HepG2 (cell line): ENCODE measurements around the gene KATNB1. TPM values are rescaled to one million over a fixed set of nuclear protein-coding genes. Genes with fewer than 3 reads are reported as not detected.

Source experiments
- ATAC-seq: fragments of 200-7000 bp; cut with Tn5 transposase; 3 replicates; pipeline ENCODE4 v1.9.1; 2020; ENCODE audit warnings: mild to moderate bottlenecking, moderate library complexity
- BruUV-seq: library from RNA; stranded (reverse); fragments of 400-500 nt; replicated peaks from 2 replicates; lab custom pipeline; 2021; lab: Mats Ljungman, UMichigan
- CTCF ChIA-PET: fragments of 300-600 bp; formaldehyde crosslinking; extraction: SDS; loops from one replicate; lab custom pipeline; 2021; ENCODE audit warnings: low total read pairs, inconsistent platforms, low intra/inter-chr PET ratio; lab: Yijun Ruan, JAX
- POLR2A ChIA-PET: fragments of 350-600 bp; sonication (Branson Sonifier 250); formaldehyde crosslinking; loops from one replicate; lab custom pipeline; 2020; ENCODE audit warnings: antibody characterized with exemption, inconsistent platforms; lab: Yijun Ruan, JAX
- DNase-seq: peaks from one replicate; pipeline ENCODE4 v3.0.0-alpha.2; 2015; ENCODE audit warnings: low spot score
- FAIRE-seq: peaks from 3 replicates; lab custom pipeline; 2011; peaks lifted over from hg19 to GRCh38; lab: Jason Lieb, UNC
- H2AFZ ChIP-seq: one replicate; pipeline ENCODE4 v1.6.1; 2011; ENCODE audit warnings: low read length, inconsistent platforms
- H3K27ac ChIP-seq: fragments of 300-600 bp; 3 replicates; pipeline ENCODE4 v1.8.0; 2011; ENCODE audit warnings: mixed run types, mild to moderate bottlenecking, mixed read lengths, low read length, inconsistent platforms; ENCODE audit not compliant: insufficient read depth; ENCODE audit errors: extremely low read length
- H3K27me3 ChIP-seq, 2 experiments: fragments of 200-600 bp in 1 of 2; 2 replicates in 1 of 2; 3 replicates in 1 of 2; pipeline versions ENCODE4 v1.6.0 to v1.8.0; 2011; ENCODE audit warnings: low read length in 2 of 2, mild to moderate bottlenecking in 2 of 2, moderate library complexity in 2 of 2, inconsistent platforms in 1 of 2; ENCODE audit not compliant: insufficient read depth in 2 of 2, control insufficient read depth in 1 of 2
- H3K36me3 ChIP-seq, 2 experiments: fragments of 200-600 bp in 1 of 2; replicated peaks in 1 of 2; 2 replicates in 1 of 2; 3 replicates in 1 of 2; pipeline versions ENCODE4 v1.5.1 to v1.8.0; 2011; ENCODE audit warnings: low read length in 2 of 2, inconsistent platforms in 1 of 2; ENCODE audit not compliant: insufficient read depth in 2 of 2, control insufficient read depth in 1 of 2
- H3K4me1 ChIP-seq: 2 replicates; pipeline ENCODE4 v1.5.1; 2012; ENCODE audit warnings: low read length, inconsistent platforms; ENCODE audit not compliant: insufficient read depth
- H3K4me2 ChIP-seq: 2 replicates; pipeline ENCODE4 v1.6.0; 2011; ENCODE audit warnings: low read depth, low read length, inconsistent platforms
- H3K4me3 ChIP-seq, 3 experiments: fragments of 200-600 bp in 1 of 3; sonication (generic), shearing (Covaris generic) in 1 of 3; replicated peaks in 1 of 3; 2 replicates each; pipeline ENCODE4 v1.5.1; 2011 to 2016; ENCODE audit warnings: low read length in 3 of 3, inconsistent platforms in 2 of 3, low read depth in 2 of 3, mild to moderate bottlenecking in 2 of 3, control low read depth in 1 of 3, mixed read lengths in 1 of 3; ENCODE audit not compliant: insufficient read depth in 1 of 3
- H3K79me2 ChIP-seq: one replicate; pipeline ENCODE4 v1.6.1; 2011; ENCODE audit warnings: low read length, inconsistent platforms; ENCODE audit not compliant: insufficient read depth
- H3K9ac ChIP-seq: 2 replicates; pipeline ENCODE4 v1.6.0; 2011; ENCODE audit warnings: mild to moderate bottlenecking, low read depth, low read length, inconsistent platforms; ENCODE audit not compliant: insufficient read depth
- H3K9me3 ChIP-seq: 2 replicates; pipeline ENCODE4 v1.5.1; 2012; ENCODE audit warnings: mild to moderate bottlenecking, low read length
- H4K20me1 ChIP-seq: 2 replicates; pipeline ENCODE4 v1.6.0; 2011; ENCODE audit warnings: inconsistent platforms, mild to moderate bottlenecking, low read length, moderate library complexity; ENCODE audit not compliant: insufficient read depth
- CCAR2 ChIP-seq: fragments of 200-400 bp; formaldehyde crosslinking; optimal IDR thresholded peaks from 2 replicates; pipeline ENCODE3; 2018; ENCODE audit warnings: low read depth, mild to moderate bottlenecking, low read length, moderate library complexity
- DNMT1 ChIP-seq: sonication (generic); formaldehyde crosslinking; IDR thresholded peaks from 2 replicates; pipeline ENCODE4 v1.5.1; 2020; ENCODE audit warnings: mild to moderate bottlenecking, missing genetic modification reagents
- ELF1 ChIP-seq: sonication (generic); formaldehyde crosslinking; IDR thresholded peaks from 2 replicates; pipeline ENCODE4 v1.4.0; 2020; ENCODE audit warnings: missing genetic modification reagents
- KDM1A ChIP-seq: IDR thresholded peaks from 2 replicates; pipeline ENCODE4 v1.6.1; 2016; ENCODE audit warnings: missing compliant biosample characterization
- REPIN1 ChIP-seq: sonication (generic); formaldehyde crosslinking; IDR thresholded peaks from 2 replicates; pipeline ENCODE4 v1.8.0; 2022; ENCODE audit warnings: missing genetic modification reagents, low read depth, mild to moderate bottlenecking, borderline replicate concordance
- SALL1 ChIP-seq: sonication (generic); formaldehyde crosslinking; IDR thresholded peaks from 2 replicates; pipeline ENCODE4 v1.8.0; 2022; ENCODE audit warnings: mild to moderate bottlenecking, missing genetic modification reagents
- SRSF4 ChIP-seq: fragments of 200-400 bp; formaldehyde crosslinking; IDR thresholded peaks from one replicate; pipeline ENCODE4 v1.6.1; 2018; ENCODE audit warnings: mild to moderate bottlenecking, low read depth, low read length, moderate library complexity; ENCODE audit not compliant: poor library complexity, severe bottlenecking
- TCF7 ChIP-seq: sonication (generic); IDR thresholded peaks from 2 replicates; pipeline ENCODE4 v1.6.1; 2016; ENCODE audit warnings: antibody characterized with exemption, low read depth
- ZBTB1 ChIP-seq: sonication (generic); formaldehyde crosslinking; IDR thresholded peaks from 2 replicates; pipeline ENCODE4 v1.4.0; 2020; ENCODE audit warnings: missing genetic modification reagents, borderline replicate concordance
- ZBTB20 ChIP-seq: sonication (generic); formaldehyde crosslinking; IDR thresholded peaks from 2 replicates; pipeline ENCODE4 v1.8.1; 2023; ENCODE audit warnings: missing genetic modification reagents, low read depth, mild to moderate bottlenecking, borderline replicate concordance
- ZBTB38 ChIP-seq: sonication (generic); formaldehyde crosslinking; IDR thresholded peaks from 2 replicates; pipeline ENCODE4 v1.5.1; 2020; ENCODE audit warnings: mild to moderate bottlenecking, missing genetic modification reagents
- ZFP36L1 ChIP-seq: sonication (generic); formaldehyde crosslinking; IDR thresholded peaks from 2 replicates; pipeline ENCODE4 v1.8.0; 2022; ENCODE audit warnings: mild to moderate bottlenecking, missing genetic modification reagents, moderate library complexity
- ZNF17 ChIP-seq: sonication (generic); formaldehyde crosslinking; IDR thresholded peaks from 2 replicates; pipeline ENCODE4 v1.5.0; 2020; ENCODE audit warnings: mild to moderate bottlenecking, missing genetic modification reagents
- ZNF232 ChIP-seq: sonication (generic); formaldehyde crosslinking; IDR thresholded peaks from 2 replicates; pipeline ENCODE4 v1.4.0; 2020; ENCODE audit warnings: missing genetic modification reagents, borderline replicate concordance
- ZNF431 ChIP-seq: sonication (generic); formaldehyde crosslinking; IDR thresholded peaks from 2 replicates; pipeline ENCODE4 v1.9.0; 2022; ENCODE audit warnings: missing genetic modification reagents, low read depth, mild to moderate bottlenecking, borderline replicate concordance
- ZNF782 ChIP-seq: sonication (generic); formaldehyde crosslinking; IDR thresholded peaks from 2 replicates; pipeline ENCODE4 v1.4.0; 2020; ENCODE audit warnings: missing genetic modification reagents, mild to moderate bottlenecking, borderline replicate concordance
- WGBS: methylation state at CpG from one replicate; pipeline ENCODE4 v1.1.6; 2017; ENCODE audit warnings: low lambda C conversion rate; 5-methylcytosine and 5-hydroxymethylcytosine counted together
- in situ Hi-C: cut with HindIII; loops from 2 replicates; pipeline ENCODE4 v1.10.0; 2017; ENCODE audit warnings: low pct_unique_long_range_greater_than_20kb; ENCODE audit not compliant: extremely low pct_ligation_motif_present
- intact Hi-C: fragments of 100-400 bp; cut with micrococcal nuclease; formaldehyde crosslinking; loops from one replicate; pipeline ENCODE4 v1.10.0; 2022; ENCODE audit not compliant: unreplicated experiment
- polyA plus RNA-seq, 8 experiments: library from polyadenylated mRNA; depleted of rRNA in 3 of 8; stranded (reverse) in 7 of 8; unstranded in 1 of 8; fragments of >200 nt; fragmentation: Illumina TruSeq in 4 of 8; extraction: Trizol in 4 of 8; gene quantifications; 2 replicates each; pipeline versions ENCODE4 v1.2.1 to v1.2.3, GENCODE V29; 2011 to 2016; ENCODE audit warnings: low read depth in 4 of 8, missing spikeins in 1 of 8, mixed read lengths in 1 of 8; ENCODE audit not compliant: insufficient read depth in 1 of 8
- total RNA-seq, 5 experiments: library from RNA; depleted of rRNA; stranded (reverse); fragments of >200 nt; fragmentation: Illumina TruSeq; extraction: Trizol; gene quantifications; 2 replicates each; pipeline ENCODE4 v1.2.3, GENCODE V29; 2016; ENCODE audit warnings: low read depth in 1 of 5
- TF ChIP-seq, protein P1 (sequence below): sonication (generic); formaldehyde crosslinking; IDR thresholded peaks from 2 replicates; pipeline ENCODE4 v1.4.0; 2020; ENCODE audit warnings: missing genetic modification reagents
- TF ChIP-seq, protein P2 (sequence below): IDR thresholded peaks from 2 replicates; pipeline ENCODE4 v1.6.1; 2016; ENCODE audit warnings: mild to moderate bottlenecking, missing biosample characterization, missing genetic modification reagents
- TF ChIP-seq, protein P3 (sequence below): sonication (generic); formaldehyde crosslinking; IDR thresholded peaks from 2 replicates; pipeline ENCODE4 v1.4.0; 2020; ENCODE audit warnings: mild to moderate bottlenecking, missing genetic modification reagents, borderline replicate concordance

Gene KATNB1
- total and polyA plus RNA-seq, 2 of the 13 experiments (the other 11 are each of a cell fraction or from before 2014, with no cell fraction given), result 31.5 to 43.5 TPM

DNA sequence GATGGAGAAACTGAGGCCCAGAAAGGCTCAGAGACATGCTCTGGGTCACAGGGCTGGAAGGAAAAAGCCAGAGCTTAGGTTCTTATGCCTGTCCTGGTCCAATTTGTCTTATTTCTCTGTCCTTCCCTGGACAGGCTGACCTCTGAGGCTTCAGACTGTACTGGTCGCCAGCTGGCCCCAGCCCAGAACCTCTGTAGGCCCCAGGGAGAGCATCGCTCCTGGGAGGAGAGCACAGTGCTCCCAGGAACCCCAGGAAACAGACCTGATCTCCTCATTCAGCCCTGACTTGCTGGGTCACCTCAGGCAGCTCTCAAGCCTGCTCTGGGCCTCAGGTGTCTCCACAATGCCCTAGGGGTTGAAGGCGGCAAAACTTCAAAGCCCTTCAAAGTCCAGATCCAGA lies 36.1 kb upstream of the KATNB1 start:
- POLR2A ChIA-PET, result interaction anchor here (1.2 to 2.4 kb wide), 2 partner anchors 22 to 32 kb away, joined by 4 to 10 read pairs; partner anchors contain the start of gene ADGRG3
- TF ChIP-seq, protein P1, sequence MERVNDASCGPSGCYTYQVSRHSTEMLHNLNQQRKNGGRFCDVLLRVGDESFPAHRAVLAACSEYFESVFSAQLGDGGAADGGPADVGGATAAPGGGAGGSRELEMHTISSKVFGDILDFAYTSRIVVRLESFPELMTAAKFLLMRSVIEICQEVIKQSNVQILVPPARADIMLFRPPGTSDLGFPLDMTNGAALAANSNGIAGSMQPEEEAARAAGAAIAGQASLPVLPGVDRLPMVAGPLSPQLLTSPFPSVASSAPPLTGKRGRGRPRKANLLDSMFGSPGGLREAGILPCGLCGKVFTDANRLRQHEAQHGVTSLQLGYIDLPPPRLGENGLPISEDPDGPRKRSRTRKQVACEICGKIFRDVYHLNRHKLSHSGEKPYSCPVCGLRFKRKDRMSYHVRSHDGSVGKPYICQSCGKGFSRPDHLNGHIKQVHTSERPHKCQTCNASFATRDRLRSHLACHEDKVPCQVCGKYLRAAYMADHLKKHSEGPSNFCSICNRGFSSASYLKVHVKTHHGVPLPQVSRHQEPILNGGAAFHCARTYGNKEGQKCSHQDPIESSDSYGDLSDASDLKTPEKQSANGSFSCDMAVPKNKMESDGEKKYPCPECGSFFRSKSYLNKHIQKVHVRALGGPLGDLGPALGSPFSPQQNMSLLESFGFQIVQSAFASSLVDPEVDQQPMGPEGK (CRISPR knock-in tag), result 0 out of 2 replicates have a peak, but pooled peaks have one; percentile 13
- TF ChIP-seq ZNF431 (no peak), SRSF4 (no peak), DNMT1 (CRISPR knock-in tag) (no peak), ELF1 (0 out of 2 replicates have a peak, but pooled peaks have one; percentile 10), ZBTB20 (no peak), ZNF17 (no peak), ZNF782 (CRISPR knock-in tag) (no peak), TCF7 (0 out of 2 replicates have a peak, but pooled peaks have one; percentile 21), REPIN1 (CRISPR knock-in tag) (no peak), ZNF232 (CRISPR knock-in tag) (no peak), ZFP36L1 (CRISPR knock-in tag) (no peak), ZBTB38 (no peak), CCAR2 (no peak), SALL1 (CRISPR knock-in tag) (no peak), KDM1A (peak; percentile 19; the same call in 1 of the 2 replicates), ZBTB1 (no peak)
- TF ChIP-seq, protein P2, sequence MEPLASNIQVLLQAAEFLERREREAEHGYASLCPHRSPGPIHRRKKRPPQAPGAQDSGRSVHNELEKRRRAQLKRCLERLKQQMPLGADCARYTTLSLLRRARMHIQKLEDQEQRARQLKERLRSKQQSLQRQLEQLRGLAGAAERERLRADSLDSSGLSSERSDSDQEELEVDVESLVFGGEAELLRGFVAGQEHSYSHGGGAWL (CRISPR knock-in tag), result no peak
- TF ChIP-seq, protein P3, sequence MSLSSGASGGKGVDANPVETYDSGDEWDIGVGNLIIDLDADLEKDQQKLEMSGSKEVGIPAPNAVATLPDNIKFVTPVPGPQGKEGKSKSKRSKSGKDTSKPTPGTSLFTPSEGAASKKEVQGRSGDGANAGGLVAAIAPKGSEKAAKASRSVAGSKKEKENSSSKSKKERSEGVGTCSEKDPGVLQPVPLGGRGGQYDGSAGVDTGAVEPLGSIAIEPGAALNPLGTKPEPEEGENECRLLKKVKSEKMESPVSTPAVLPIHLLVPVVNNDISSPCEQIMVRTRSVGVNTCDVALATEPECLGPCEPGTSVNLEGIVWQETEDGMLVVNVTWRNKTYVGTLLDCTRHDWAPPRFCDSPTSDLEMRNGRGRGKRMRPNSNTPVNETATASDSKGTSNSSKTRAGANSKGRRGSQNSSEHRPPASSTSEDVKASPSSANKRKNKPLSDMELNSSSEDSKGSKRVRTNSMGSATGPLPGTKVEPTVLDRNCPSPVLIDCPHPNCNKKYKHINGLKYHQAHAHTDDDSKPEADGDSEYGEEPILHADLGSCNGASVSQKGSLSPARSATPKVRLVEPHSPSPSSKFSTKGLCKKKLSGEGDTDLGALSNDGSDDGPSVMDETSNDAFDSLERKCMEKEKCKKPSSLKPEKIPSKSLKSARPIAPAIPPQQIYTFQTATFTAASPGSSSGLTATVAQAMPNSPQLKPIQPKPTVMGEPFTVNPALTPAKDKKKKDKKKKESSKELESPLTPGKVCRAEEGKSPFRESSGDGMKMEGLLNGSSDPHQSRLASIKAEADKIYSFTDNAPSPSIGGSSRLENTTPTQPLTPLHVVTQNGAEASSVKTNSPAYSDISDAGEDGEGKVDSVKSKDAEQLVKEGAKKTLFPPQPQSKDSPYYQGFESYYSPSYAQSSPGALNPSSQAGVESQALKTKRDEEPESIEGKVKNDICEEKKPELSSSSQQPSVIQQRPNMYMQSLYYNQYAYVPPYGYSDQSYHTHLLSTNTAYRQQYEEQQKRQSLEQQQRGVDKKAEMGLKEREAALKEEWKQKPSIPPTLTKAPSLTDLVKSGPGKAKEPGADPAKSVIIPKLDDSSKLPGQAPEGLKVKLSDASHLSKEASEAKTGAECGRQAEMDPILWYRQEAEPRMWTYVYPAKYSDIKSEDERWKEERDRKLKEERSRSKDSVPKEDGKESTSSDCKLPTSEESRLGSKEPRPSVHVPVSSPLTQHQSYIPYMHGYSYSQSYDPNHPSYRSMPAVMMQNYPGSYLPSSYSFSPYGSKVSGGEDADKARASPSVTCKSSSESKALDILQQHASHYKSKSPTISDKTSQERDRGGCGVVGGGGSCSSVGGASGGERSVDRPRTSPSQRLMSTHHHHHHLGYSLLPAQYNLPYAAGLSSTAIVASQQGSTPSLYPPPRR (CRISPR knock-in tag), result no peak

More for the DNA sequence above, 36.1 kb upstream of the KATNB1 start:
- no peaks in the 10 kb centered on the region for H3K79me2 ChIP-seq
- H2AFZ ChIP-seq, result no peak overlapping the region
- no peaks in the 10 kb centered on the region for H3K27me3 ChIP-seq
- CTCF ChIA-PET, result no interaction called here
- H3K27ac ChIP-seq, result no peak overlapping the region
- H3K9me3 ChIP-seq, result no peaks in the 10 kb centered on the region
- DNase-seq (no peak), FAIRE-seq (no peak), ATAC-seq (no peak)
- intact Hi-C loops, result no loop called here
- H3K4me1 ChIP-seq, result peaks cover 91% of the 10 kb centered on the region
- 82% methylated on average over 3 of the region's 3 CpGs for WGBS
- in situ Hi-C loops, result no loop called here
- H4K20me1 ChIP-seq, result no peaks in the 10 kb centered on the region
- no peak overlapping the region for H3K9ac ChIP-seq
- no TSS peak for BruUV-seq
- no peak overlapping the region for H3K4me2 ChIP-seq
- H3K36me3 ChIP-seq, result no peaks in the 10 kb centered on the region
- no peak overlapping the region for H3K4me3 ChIP-seq
